Effector CD8-positive, alpha-beta T cell (primary cell): ENCODE data around the gene CIAO2B.
"Not testable (repeated sequence)": the region's sequence is repeated elsewhere in the genome, so short reads cannot be mapped to it uniquely, and the experiment has no call there.

Experiments used
- DNase-seq: peaks from one replicate; lab custom pipeline; 2025; lab: John Stamatoyannopoulos, UW
- total RNA-seq, 4 experiments: gene quantifications; one replicate each; lab custom pipeline; 2026; lab: John Stamatoyannopoulos, UW

Gene CIAO2B
- total RNA-seq = 33.9 to 52.7 (median 42.5) reads per million in 4 experiments

GRCh38 chr16:66934138-66934838, at the start of gene CIAO2B:
Gene CIAO2B (minus strand): TSS chr16:66934402. CDS start chr16:66934364, 38 bp downstream.
- DNase-seq = peak; percentile 79

- no peak for DNase-seq
Measured at GRCh38 chr16:66983033-66983432, 48.8 kb upstream of the CIAO2B start.

GRCh38 chr16:66979011-66979717, 45.0 kb upstream of the CIAO2B start:
- no peak for DNase-seq

DNA sequence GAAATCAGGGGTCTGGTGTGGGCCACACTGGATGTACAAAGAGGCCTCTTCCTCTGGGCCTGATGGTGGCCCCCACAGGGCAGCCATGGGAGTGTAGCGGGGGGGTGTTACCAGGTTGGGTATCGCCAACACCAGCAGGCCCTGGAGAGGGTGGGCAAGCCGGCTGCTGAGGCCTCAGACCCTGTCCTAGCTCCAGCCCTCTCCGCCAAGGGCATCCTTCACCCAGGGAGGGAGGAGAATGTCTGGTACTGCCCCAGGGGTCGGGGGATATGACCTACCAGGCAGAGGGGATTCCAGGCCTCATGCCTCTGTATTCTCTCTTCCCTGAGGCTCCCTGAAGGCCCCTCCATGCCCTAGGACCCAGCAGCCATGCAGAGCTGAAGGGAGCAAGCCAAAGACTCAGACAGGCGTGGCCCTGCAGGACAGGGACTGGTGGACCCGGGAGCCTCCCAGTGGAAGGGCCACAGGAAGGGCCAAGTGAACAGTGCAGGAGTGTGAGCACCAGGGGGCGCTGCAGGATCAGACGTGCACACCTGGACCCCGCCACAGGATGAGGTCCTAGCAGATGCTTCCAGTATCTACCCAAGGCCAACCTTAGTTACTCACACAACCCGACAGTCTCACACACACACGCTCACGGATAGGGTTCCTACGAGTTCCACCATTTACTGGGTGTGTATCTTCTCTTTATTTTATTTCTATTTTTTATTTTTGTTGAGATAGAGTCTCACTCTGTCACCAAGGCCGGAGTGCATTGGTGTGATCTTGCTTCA, 43.3 kb upstream of the CIAO2B start:
- DNase-seq = peak; percentile 82

DNA sequence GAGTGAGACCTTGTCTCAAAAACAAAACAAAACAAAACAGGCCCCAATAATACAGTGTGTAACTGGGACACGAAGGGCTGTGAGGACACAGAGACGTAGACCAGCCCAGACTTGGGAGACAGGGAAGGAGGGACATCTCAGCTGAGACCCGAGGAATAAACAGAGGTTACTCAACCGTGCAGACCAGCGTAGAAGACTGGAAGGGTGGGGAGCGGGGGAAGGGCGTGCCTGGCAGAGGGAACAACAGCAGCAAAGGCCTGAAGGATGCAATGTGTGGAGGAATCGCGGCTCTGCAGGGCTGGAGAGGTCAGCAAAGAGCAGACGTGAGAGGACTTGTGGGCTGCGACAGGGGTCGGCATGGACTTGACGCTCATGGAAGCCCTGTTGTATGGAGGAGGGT, 42.5 kb upstream of the CIAO2B start:
- no peak for DNase-seq

DNA sequence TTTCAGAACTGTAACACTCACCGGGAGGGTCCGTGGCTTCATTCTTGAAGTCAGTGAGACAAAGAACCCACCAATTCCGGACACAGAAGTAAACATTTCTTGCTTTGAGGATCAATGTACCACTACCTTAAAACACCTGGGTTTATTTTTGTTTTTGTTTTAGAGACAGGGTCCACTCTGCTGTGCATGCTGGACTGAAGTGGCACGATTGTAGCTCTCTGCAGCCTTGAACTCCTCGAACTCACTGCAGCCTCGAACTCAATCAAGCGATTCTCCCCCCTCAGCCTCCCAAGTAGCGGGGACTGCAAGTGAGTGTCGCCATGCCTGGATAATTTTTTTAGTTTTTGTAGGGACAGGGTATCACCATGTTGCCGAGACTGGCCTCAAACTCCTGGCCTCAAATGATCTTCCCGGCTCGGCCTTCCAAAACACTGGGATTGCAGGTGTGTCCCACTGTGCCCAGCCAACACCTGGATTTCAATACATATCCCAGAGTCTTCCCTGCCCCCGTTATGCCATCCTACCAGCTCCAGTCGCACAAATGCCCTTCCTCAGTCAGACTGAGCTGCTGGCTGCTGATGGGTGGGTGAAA, 41.2 kb upstream of the CIAO2B start:
- no peak for DNase-seq

DNA sequence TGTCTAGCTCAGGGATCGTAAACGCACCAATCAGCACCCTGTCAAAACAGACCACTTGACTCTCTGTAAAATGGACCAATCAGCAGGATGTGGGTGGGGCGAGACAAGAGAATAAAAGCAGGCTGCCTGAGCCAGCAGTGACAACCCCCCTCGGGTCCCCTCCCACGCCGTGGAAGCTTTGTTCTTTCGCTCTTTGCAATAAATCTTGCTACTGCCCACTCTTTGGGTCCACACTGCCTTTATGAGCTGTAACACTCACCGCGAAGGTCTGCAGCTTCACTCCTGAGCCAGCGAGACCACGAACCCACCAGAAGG, 40.7 kb upstream of the CIAO2B start:
- DNase-seq = peak; percentile 9

GRCh38 chr16:66974156-66974931, 40.1 kb upstream of the CIAO2B start:
- DNase-seq = not testable (repeated sequence)

DNA sequence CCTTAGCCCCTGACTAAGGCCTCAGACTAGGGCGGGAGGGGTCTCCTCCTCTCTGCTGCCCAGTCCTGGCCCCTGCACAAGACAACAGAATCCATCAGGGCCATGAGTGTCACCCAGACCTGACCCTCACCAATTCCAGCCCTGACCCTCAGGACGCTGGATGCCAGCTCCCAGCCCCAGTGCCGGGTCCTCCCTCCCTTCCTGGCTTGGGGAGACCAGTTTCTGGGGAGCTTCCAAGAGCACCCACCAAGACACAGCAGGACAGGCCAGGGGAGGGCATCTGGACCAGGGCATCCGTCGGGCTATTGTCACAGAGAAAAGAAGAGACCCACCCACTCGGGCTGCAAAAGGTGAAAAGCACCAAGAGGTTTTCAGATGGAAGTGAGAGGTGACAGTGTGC, 39.5 kb upstream of the CIAO2B start:
- DNase-seq = no peak

DNA sequence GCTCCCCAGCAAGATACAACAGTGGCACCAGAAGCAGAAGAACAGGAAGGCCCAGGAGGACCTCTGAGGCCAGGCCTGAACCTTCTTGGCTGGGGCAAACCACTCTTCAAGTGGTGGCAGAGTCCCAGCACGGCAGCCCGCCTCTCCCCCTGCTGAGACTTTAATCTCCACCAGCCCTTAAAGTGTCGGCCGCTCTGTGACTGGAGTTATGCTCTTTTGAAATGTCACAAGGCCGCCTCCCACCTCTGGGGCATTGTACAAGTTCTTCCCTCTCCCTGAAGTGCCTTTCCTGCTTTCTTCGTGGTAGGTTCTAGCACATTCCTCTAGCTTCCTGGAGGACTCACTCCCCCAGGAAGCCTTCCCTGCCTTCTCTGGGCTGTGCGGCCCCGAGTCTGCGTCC, 38.8 kb upstream of the CIAO2B start:
- no peak for DNase-seq

GRCh38 chr16:66970775-66971720, 36.8 kb upstream of the CIAO2B start:
- no peak for DNase-seq

GRCh38 chr16:66968847-66969246, 34.6 kb upstream of the CIAO2B start:
- DNase-seq = no peak

- DNase-seq = no peak
Measured at GRCh38 chr16:66964049-66964448, 29.8 kb upstream of the CIAO2B start.

- no peak for DNase-seq
Measured at GRCh38 chr16:66961914-66962313, 27.7 kb upstream of the CIAO2B start.

DNA sequence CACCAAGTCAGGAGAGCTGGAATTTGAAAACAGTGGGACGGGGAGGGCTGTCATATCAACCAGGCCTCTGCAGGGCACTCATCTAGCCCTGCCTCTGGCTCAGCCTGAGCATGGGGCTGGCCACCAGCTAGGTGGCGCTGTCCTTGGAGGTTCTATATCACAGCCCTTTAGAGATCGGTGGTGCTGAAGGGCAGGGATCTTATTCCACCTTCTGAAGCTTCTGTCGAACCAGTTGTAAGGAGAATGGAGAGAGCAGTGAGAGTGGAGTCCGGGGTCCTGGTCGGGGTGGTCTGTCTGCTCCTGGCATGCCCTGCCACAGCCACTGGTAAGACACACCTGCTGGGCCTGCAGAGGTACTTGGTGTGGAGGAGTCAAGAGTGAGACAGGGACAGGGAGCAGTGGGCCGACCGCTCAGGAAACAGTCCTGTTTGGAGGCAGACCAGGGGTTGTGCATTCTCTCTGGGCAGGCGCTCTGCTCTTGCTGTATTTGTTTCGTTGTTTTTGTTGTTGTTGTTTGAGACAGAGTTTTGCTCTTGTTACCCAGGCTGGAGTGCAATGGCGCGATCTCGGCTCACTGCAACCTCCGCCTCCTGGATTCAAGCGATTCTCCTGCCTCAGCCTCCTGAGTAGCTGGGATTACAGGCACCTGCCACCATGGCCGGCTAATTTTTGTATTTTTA, 27.0 kb upstream of the CIAO2B start, which contains the start of gene CES3:
Gene CES3 (plus strand): TSS at position 202 of the 680 bp plus-strand sequence. CDS start 42 bp downstream, at position 244.
- DNase-seq = peak; percentile 2

GRCh38 chr16:66960270-66960669, 26.1 kb upstream of the CIAO2B start:
- DNase-seq = no peak

- DNase-seq = no peak
Measured at GRCh38 chr16:66959704-66960161, 25.5 kb upstream of the CIAO2B start.

- no peak for DNase-seq
Measured at GRCh38 chr16:66958857-66959703, 24.9 kb upstream of the CIAO2B start.

DNA sequence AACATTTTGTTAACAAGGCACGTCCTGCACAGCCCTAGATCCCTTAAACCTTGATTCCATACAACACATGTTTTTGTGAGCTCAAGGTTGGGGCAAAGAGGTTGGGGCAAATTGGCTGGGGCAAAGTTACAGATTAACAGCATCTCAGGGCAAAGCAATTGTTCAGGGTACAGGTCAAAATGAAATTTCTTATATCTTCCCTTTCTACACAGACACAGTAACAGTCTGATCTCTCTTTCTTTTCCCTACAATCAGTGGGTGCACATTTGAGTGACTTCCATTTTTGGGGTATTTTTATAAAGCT, 21.9 kb upstream of the CIAO2B start:
- DNase-seq = not testable (repeated sequence)
